ENCODE data around the gene NPAS4.
"Not testable (repeated sequence)": the region's sequence is repeated elsewhere in the genome, so short reads cannot be mapped to it uniquely, and the experiment has no call there.

- not testable (repeated sequence) for TF ChIP-seq CBX8 (IDR thresholded peaks at IDR 0.05); RCOR1 (IDR thresholded peaks at IDR 0.05; ENCODE audit: low read depth, low read length)
Measured at GRCh38 chr11:66431287-66431686, 10.5 kb downstream of the NPAS4 start.
